Panc1 (cell line): Measurements from ENCODE around the gene RPEL1. TPM values are rescaled to one million over a fixed set of nuclear protein-coding genes. Genes with fewer than 3 reads are reported as not detected.

Experiments used
- ATAC-seq: fragments of 200-7000 bp; cut with Tn5 transposase; 2 replicates; pipeline ENCODE4 v1.9.1; 2020; ENCODE audit warnings: mild to moderate bottlenecking, moderate library complexity
- BruUV-seq: library from RNA; stranded (reverse); fragments of 400-500 nt; replicated peaks from 2 replicates; lab custom pipeline; 2021; lab: Mats Ljungman, UMichigan
- CTCF ChIA-PET: fragments of 300-600 bp; sonication (Branson Sonifier 250); formaldehyde crosslinking; loops from one replicate; lab custom pipeline; 2022; ENCODE audit warnings: antibody characterized with exemption; lab: Charles Lee
- POLR2A ChIA-PET: fragments of 300-600 bp; sonication (Branson Sonifier 250); formaldehyde crosslinking; loops from one replicate; lab custom pipeline; 2022; ENCODE audit warnings: antibody characterized with exemption; lab: Charles Lee
- DNase-seq: peaks from one replicate; pipeline ENCODE4 v3.0.0-alpha.2; 2010; ENCODE audit warnings: low read depth, low spot score
- H3K27ac ChIP-seq: 2 replicates; pipeline ENCODE4 v1.5.1; 2011; ENCODE audit warnings: mild to moderate bottlenecking, low read length, inconsistent platforms
- H3K27me3 ChIP-seq: fragments of 200-500 bp; sonication (Bioruptor generic); 2 replicates; pipeline ENCODE4 v1.6.0; 2014; ENCODE audit warnings: low read length, inconsistent platforms; ENCODE audit not compliant: control insufficient read depth, insufficient read depth
- H3K36me3 ChIP-seq: fragments of 200-500 bp; sonication (Bioruptor generic); 2 replicates; pipeline ENCODE4 v1.5.1; 2014; ENCODE audit warnings: inconsistent platforms, mild to moderate bottlenecking, low read length, moderate library complexity; ENCODE audit not compliant: control insufficient read depth, insufficient read depth
- H3K4me1 ChIP-seq: 2 replicates; pipeline ENCODE4 v1.5.1; 2011; ENCODE audit warnings: inconsistent platforms, mild to moderate bottlenecking, low read length, moderate library complexity; ENCODE audit not compliant: control insufficient read depth, insufficient read depth
- H3K4me3 ChIP-seq, 2 experiments: 2 replicates each; pipeline ENCODE4 v1.5.1; 2011 to 2012; ENCODE audit warnings: low read depth in 2 of 2, low read length in 2 of 2, mild to moderate bottlenecking in 2 of 2, inconsistent platforms in 1 of 2, moderate library complexity in 1 of 2
- H3K9me3 ChIP-seq: fragments of 200-500 bp; sonication (Bioruptor generic); 2 replicates; pipeline ENCODE4 v1.5.1; 2014; ENCODE audit warnings: low read depth, mild to moderate bottlenecking, inconsistent platforms, low read length, moderate library complexity; ENCODE audit not compliant: control insufficient read depth, insufficient read depth
- CTCF ChIP-seq: fragments of 450-650 bp; IDR thresholded peaks from 2 replicates; pipeline ENCODE4 v1.5.1; 2017; ENCODE audit warnings: mild to moderate bottlenecking
- POLR2AphosphoS5 ChIP-seq: IDR thresholded peaks from 2 replicates; pipeline ENCODE4 v1.6.1; 2012; ENCODE audit warnings: mild to moderate bottlenecking, low read depth, low read length, moderate library complexity
- REST ChIP-seq, 2 experiments: IDR thresholded peaks; 2 replicates each; pipeline ENCODE4 v1.6.1; 2011 to 2012; ENCODE audit warnings: low read depth in 2 of 2, control low read depth in 1 of 2, low read length in 1 of 2, mild to moderate bottlenecking in 1 of 2, moderate library complexity in 1 of 2; ENCODE audit not compliant: insufficient read depth in 1 of 2
- SIN3A ChIP-seq: IDR thresholded peaks from 2 replicates; pipeline ENCODE4 v1.6.1; 2012; ENCODE audit warnings: low read depth, mild to moderate bottlenecking, low read length, moderate library complexity, borderline replicate concordance; ENCODE audit not compliant: insufficient read depth
- TCF7L2 ChIP-seq: IDR thresholded peaks from 2 replicates; pipeline ENCODE4 v1.6.1; 2011; ENCODE audit warnings: mild to moderate bottlenecking, low read depth, low read length, inconsistent platforms
- in situ Hi-C: cut with HindIII; loops from 2 replicates; pipeline ENCODE4 v1.10.0; 2016; ENCODE audit warnings: low sequenced_read_pairs, low pct_unique_long_range_greater_than_20kb
- intact Hi-C: fragments of 100-400 bp; cut with micrococcal nuclease; formaldehyde crosslinking; loops from one replicate; pipeline ENCODE4 v1.10.0; 2022; ENCODE audit not compliant: unreplicated experiment
- total RNA-seq: library from RNA; stranded (reverse); gene quantifications from one replicate; pipeline ENCODE4 v1.2.1, GENCODE V29; 2021; ENCODE audit not compliant: unreplicated experiment

The RPEL1 gene
- total RNA-seq, 1 experiment from 2014 or later = 0.10 TPM

- DNase-seq = no peak
- TF ChIP-seq TCF7L2 (no peak), CTCF (no peak), POLR2AphosphoS5 (no peak), REST (IDR thresholded peaks at IDR 0.05; ENCODE audit: insufficient read depth in 1 of 2, low read depth in 2 of 2, low read length in 1 of 2) (no peak), SIN3A (no peak)
- in situ Hi-C loops = no loop called here
- ATAC-seq = no peak
- Histone ChIP-seq H3K9me3 (no peaks in the 10 kb centered on the region), H3K36me3 (no peaks in the 10 kb centered on the region; the same call in 1 of the 2 replicates), H3K4me3 (no peak overlapping the region), H3K4me1 (peaks cover 35% of the 10 kb centered on the region), H3K27ac (peak overlapping the region; percentile 64), H3K27me3 (no peaks in the 10 kb centered on the region)
- ChIA-PET CTCF (no interaction called here), POLR2A (interaction anchor here (0.7 kb wide), 1 partner anchor 9 kb away, joined by 5 read pairs; no protein-coding TSS in a partner anchor)
- intact Hi-C loops = no loop called here
- BruUV-seq = no TSS peak
Observed at GRCh38 chr10:103197903-103198302, 47.8 kb upstream of the RPEL1 start.

- ChIA-PET CTCF (no interaction called here), POLR2A (no interaction called here)
- Histone ChIP-seq H3K4me1 (peaks cover 32% of the 10 kb centered on the region), H3K9me3 (no peaks in the 10 kb centered on the region), H3K27me3 (no peaks in the 10 kb centered on the region), H3K27ac (peak overlapping the region; percentile 64), H3K36me3 (no peaks in the 10 kb centered on the region), H3K4me3 (no peak overlapping the region)
- in situ Hi-C loops = no loop called here
- intact Hi-C loops = no loop called here
- DNase-seq (no peak), ATAC-seq (no peak)
- BruUV-seq = no TSS peak
- no peak for TF ChIP-seq REST (IDR thresholded peaks at IDR 0.05; ENCODE audit: insufficient read depth in 1 of 2, low read depth in 2 of 2, low read length in 1 of 2)
- no peak for TF ChIP-seq POLR2AphosphoS5
- no peak for TF ChIP-seq TCF7L2
- no peak for TF ChIP-seq SIN3A
- no peak for TF ChIP-seq CTCF
Observed at GRCh38 chr10:103198648-103199047, 47.0 kb upstream of the RPEL1 start.
